CD14-positive monocyte (primary cell): ENCODE results near the gene PSMB2. TPM values are rescaled to one million over a fixed set of nuclear protein-coding genes. Genes with fewer than 3 reads are reported as not detected.

Experiments used
- DNase-seq, 3 donors: peaks; one replicate each; pipeline ENCODE4 v3.0.0-alpha.2; 2011 to 2022
- H2AFZ ChIP-seq: 2 replicates; pipeline ENCODE4 v1.6.0; 2012; ENCODE audit warnings: mild to moderate bottlenecking, low read depth, low read length, inconsistent platforms; ENCODE audit not compliant: insufficient read depth, poor library complexity, severe bottlenecking
- H3K27ac ChIP-seq, 2 donors: 1 replicate in 1 of 2; 2 replicates in 1 of 2; pipeline ENCODE4 v1.5.1; 2012 to 2013; ENCODE audit warnings: low read length in 2 of 2, control low read depth in 1 of 2, inconsistent platforms in 1 of 2, low read depth in 1 of 2, mild to moderate bottlenecking in 1 of 2
- H3K27me3 ChIP-seq, 2 donors: one replicate each; pipeline versions ENCODE4 v1.6.0 to v1.6.1; 2011 to 2013; ENCODE audit warnings: low read length in 2 of 2; ENCODE audit not compliant: control insufficient read depth in 2 of 2, insufficient read depth in 2 of 2
- H3K36me3 ChIP-seq, 2 donors: replicated peaks in 1 of 2; 1 replicate in 1 of 2; 2 replicates in 1 of 2; pipeline versions ENCODE4 v1.5.1 to v1.6.1; 2012 to 2013; ENCODE audit warnings: low read length in 2 of 2, control low read depth in 1 of 2, inconsistent platforms in 1 of 2, mild to moderate bottlenecking in 1 of 2; ENCODE audit not compliant: insufficient read depth in 2 of 2, control insufficient read depth in 1 of 2
- H3K4me1 ChIP-seq, 2 donors: 1 replicate in 1 of 2; 2 replicates in 1 of 2; pipeline versions ENCODE4 v1.5.1 to v1.6.1; 2012 to 2013; ENCODE audit warnings: low read length in 2 of 2, control low read depth in 1 of 2, inconsistent platforms in 1 of 2, mild to moderate bottlenecking in 1 of 2, moderate library complexity in 1 of 2; ENCODE audit not compliant: insufficient read depth in 2 of 2, control insufficient read depth in 1 of 2
- H3K4me2 ChIP-seq: replicated peaks from 2 replicates; pipeline ENCODE3; 2012; ENCODE audit warnings: low read length, moderate library complexity, mild to moderate bottlenecking; ENCODE audit not compliant: poor library complexity, severe bottlenecking; ENCODE audit errors: extremely low read depth
- H3K4me3 ChIP-seq, 3 experiments: fragments of 200-600 bp in 1 of 3; sonication (generic) in 1 of 3; replicated peaks in 1 of 3; 1 replicate in 2 of 3; 2 replicates in 1 of 3; pipeline ENCODE4 v1.5.1; 2011 to 2013; ENCODE audit warnings: low read length in 3 of 3, mild to moderate bottlenecking in 3 of 3, control low read depth in 2 of 3, low read depth in 2 of 3, inconsistent platforms in 1 of 3, moderate library complexity in 1 of 3
- H3K79me2 ChIP-seq: 2 replicates; pipeline ENCODE4 v1.6.0; 2012; ENCODE audit warnings: mild to moderate bottlenecking, control low read depth, inconsistent platforms, low read length, moderate library complexity; ENCODE audit not compliant: insufficient read depth
- H3K9ac ChIP-seq: 2 replicates; pipeline ENCODE4 v1.6.0; 2017; ENCODE audit warnings: low read length, mild to moderate bottlenecking; ENCODE audit not compliant: insufficient read depth, poor library complexity, severe bottlenecking
- H3K9me3 ChIP-seq, 2 donors: replicated peaks in 1 of 2; 1 replicate in 1 of 2; 2 replicates in 1 of 2; pipeline versions ENCODE4 v1.5.1 to v1.6.1; 2012 to 2013; ENCODE audit warnings: low read length in 2 of 2, control low read depth in 1 of 2; ENCODE audit not compliant: control insufficient read depth in 1 of 2, insufficient read depth in 1 of 2
- H4K20me1 ChIP-seq: 2 replicates; pipeline ENCODE4 v1.6.0; 2012; ENCODE audit warnings: mild to moderate bottlenecking, low read length, control low read depth, moderate library complexity; ENCODE audit not compliant: insufficient read depth
- H3K27ac Mint-ChIP-seq, 7 donors: one replicate each; pipeline ENCODE4 v1.8.0; 2020; ENCODE audit warnings: mild to moderate bottlenecking in 7 of 7, mixed read lengths in 7 of 7, moderate library complexity in 6 of 7, inconsistent platforms in 2 of 7
- H3K27me3 Mint-ChIP-seq, 3 donors: one replicate each; pipeline ENCODE4 v1.8.0; 2021 to 2022; ENCODE audit warnings: low read depth in 3 of 3, mild to moderate bottlenecking in 3 of 3, mixed read lengths in 3 of 3, moderate library complexity in 3 of 3, inconsistent platforms in 1 of 3
- H3K36me3 Mint-ChIP-seq, 2 donors: one replicate each; pipeline ENCODE4 v1.8.0; 2020; ENCODE audit warnings: mixed read lengths in 2 of 2, inconsistent platforms in 1 of 2, mild to moderate bottlenecking in 1 of 2
- H3K4me1 Mint-ChIP-seq: one replicate; pipeline ENCODE4 v1.8.0; 2020; ENCODE audit warnings: mild to moderate bottlenecking, mixed read lengths
- H3K4me3 Mint-ChIP-seq, 2 donors: one replicate each; pipeline ENCODE4 v1.8.0; 2020; ENCODE audit warnings: mild to moderate bottlenecking in 2 of 2, mixed read lengths in 2 of 2, moderate library complexity in 1 of 2
- H3K9me3 Mint-ChIP-seq, 7 donors: one replicate each; pipeline ENCODE4 v1.8.0; 2020 to 2022; ENCODE audit warnings: mixed read lengths in 7 of 7, mild to moderate bottlenecking in 6 of 7, moderate library complexity in 6 of 7, inconsistent platforms in 2 of 7
- CTCF ChIP-seq: fragments of 200-600 bp; IDR thresholded peaks from one replicate; pipeline ENCODE4 v1.8.0; 2022; ENCODE audit warnings: antibody characterized with exemption, mild to moderate bottlenecking
- WGBS: methylation state at CpG from one replicate; pipeline ENCODE4 v1.1.5; 2013; ENCODE audit warnings: missing lambda C conversion rate; ENCODE audit not compliant: insufficient coverage; 5-methylcytosine and 5-hydroxymethylcytosine counted together
- intact Hi-C, 2 donors: fragments of 100-400 bp; cut with micrococcal nuclease; formaldehyde crosslinking; loops; one replicate each; pipeline versions ENCODE4 v1.15.0 to v1.15.1; 2023
- polyA plus RNA-seq, 3 donors: library from polyadenylated mRNA; depleted of rRNA in 1 of 3; unstranded in 2 of 3; stranded (reverse) in 1 of 3; fragments of 300-500 nt in 2 of 3; fragments of >200 nt in 1 of 3; fragmentation: Illumina TruSeq in 2 of 3; gene quantifications; 1 replicate in 2 of 3; 2 replicates in 1 of 3; pipeline ENCODE4 v1.2.3, GENCODE V29; 2012 to 2021

Gene PSMB2
- polyA plus RNA-seq, 3 donors, result 27.9 to 84.1 (median 78.6) TPM

GRCh38 chr1:35597870-35598269 is 43.5 kb downstream of the PSMB2 start:
- no peaks in the 10 kb centered on the region for H3K79me2 ChIP-seq
- H2AFZ ChIP-seq, result no peak overlapping the region

GRCh38 chr1:35595684-35596083 is 45.6 kb downstream of the PSMB2 start:
- Histone ChIP-seq H3K4me2 (no peak overlapping the region), H3K27ac (no peak overlapping the region), H3K27me3 (no peaks in the 10 kb centered on the region), H3K9me3 (no peaks in the 10 kb centered on the region), H3K4me3 (no peak overlapping the region), H3K9ac (no peak overlapping the region), H2AFZ (no peak overlapping the region), H3K79me2 (no peaks in the 10 kb centered on the region), H4K20me1 (no peaks in the 10 kb centered on the region), H3K36me3 (peaks cover 11 to 41% of the 10 kb centered on the region in 2 donors), H3K4me1 (no peaks in the 10 kb centered on the region)
- H3K9me3 Mint-ChIP-seq, result no peaks in the 10 kb centered on the region
- no peaks in the 10 kb centered on the region for H3K27me3 Mint-ChIP-seq
- peak overlapping the region in 1 of 7 donors; percentile 13 for H3K27ac Mint-ChIP-seq
- no peak for DNase-seq
- no peak overlapping the region for H3K4me3 Mint-ChIP-seq
- H3K4me1 Mint-ChIP-seq, result peaks cover 8% of the 10 kb centered on the region
- peaks cover 29 to 38% of the 10 kb centered on the region in 2 donors for H3K36me3 Mint-ChIP-seq
- intact Hi-C loops, result no loop called here
- TF ChIP-seq CTCF, result no peak
- 100% methylated on average over 2 of the region's 7 CpGs for WGBS

More at GRCh38 chr1:35597870-35598269, 43.5 kb downstream of the PSMB2 start:
- H3K27me3 ChIP-seq, result no peaks in the 10 kb centered on the region
- H3K27ac Mint-ChIP-seq, result no peak overlapping the region
- intact Hi-C loops, result no loop called here
- peaks cover 20 to 50% of the 10 kb centered on the region in 2 donors for H3K36me3 ChIP-seq
- H3K4me3 Mint-ChIP-seq, result no peak overlapping the region
- TF ChIP-seq CTCF, result no peak
- H3K4me1 ChIP-seq, result no peaks in the 10 kb centered on the region
- H3K36me3 Mint-ChIP-seq, result peaks cover 33 to 37% of the 10 kb centered on the region in 2 donors
- no peak overlapping the region for H3K4me3 ChIP-seq
- no peak overlapping the region for H3K4me2 ChIP-seq
- peaks cover 6% of the 10 kb centered on the region for H3K4me1 Mint-ChIP-seq
- H4K20me1 ChIP-seq, result no peaks in the 10 kb centered on the region
- DNase-seq, result no peak
- WGBS, result 90% methylated on average over 2 of the region's 5 CpGs
- H3K9ac ChIP-seq, result no peak overlapping the region
- no peak overlapping the region for H3K27ac ChIP-seq
- no peaks in the 10 kb centered on the region for H3K9me3 Mint-ChIP-seq
- no peaks in the 10 kb centered on the region for H3K9me3 ChIP-seq
- no peaks in the 10 kb centered on the region for H3K27me3 Mint-ChIP-seq
